ENCODE results near the gene SERTAD3.

GRCh38 chr19:40445780-40446262 is 1.7 kb upstream of the SERTAD3 start:
- TF ChIP-seq CTCF (IDR thresholded peaks at IDR 0.05): no peak
- TF ChIP-seq EP300 (IDR thresholded peaks at IDR 0.05): no peak
- no peak for TF ChIP-seq POLR2A (IDR thresholded peaks at IDR 0.05)
